GM12873 (cell line): ENCODE measurements around the gene SOSTDC1.

Source experiments
- TF ChIP-seq, protein P1 (sequence below): IDR thresholded peaks from 2 replicates; pipeline ENCODE4 v1.5.1; 2012; ENCODE audit warnings: low read depth, mild to moderate bottlenecking, moderate library complexity, low read length, control low read depth; ENCODE audit not compliant: insufficient read depth; ENCODE audit errors: missing control alignments

Gene SOSTDC1

DNA sequence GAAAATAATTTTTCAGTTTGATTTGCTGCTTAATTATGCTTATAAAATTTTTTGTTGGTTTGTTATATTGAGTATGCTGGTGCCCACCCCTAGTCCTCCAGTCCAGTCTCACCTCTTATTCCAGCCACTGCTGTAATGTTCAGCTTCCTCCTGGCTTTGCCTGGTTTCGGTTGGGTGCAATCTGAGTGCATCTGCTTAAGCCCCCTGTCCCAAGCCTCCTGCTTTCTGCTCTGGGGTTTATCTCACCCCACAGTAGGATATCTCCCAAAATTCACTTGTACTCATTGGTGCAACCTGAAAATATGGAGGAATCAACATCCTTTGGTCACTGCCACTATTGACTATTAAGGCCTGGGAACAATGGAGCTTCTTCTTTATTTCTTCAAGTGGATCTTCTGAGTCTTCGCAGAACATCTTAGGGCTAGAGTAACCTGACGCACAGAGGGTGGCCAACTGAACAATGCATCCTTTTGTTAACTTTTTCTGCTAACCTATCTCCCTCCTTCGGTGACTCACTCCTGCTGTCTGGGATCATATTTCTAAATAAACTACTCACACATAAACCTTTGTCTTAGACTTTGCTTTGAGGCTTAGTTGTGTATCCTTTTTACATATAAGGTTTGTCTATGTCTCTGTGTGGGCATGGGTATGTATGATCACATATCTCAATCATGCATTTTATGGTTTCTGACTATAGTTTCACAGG is 19.1 kb upstream of the SOSTDC1 start:
- TF ChIP-seq, protein P1, sequence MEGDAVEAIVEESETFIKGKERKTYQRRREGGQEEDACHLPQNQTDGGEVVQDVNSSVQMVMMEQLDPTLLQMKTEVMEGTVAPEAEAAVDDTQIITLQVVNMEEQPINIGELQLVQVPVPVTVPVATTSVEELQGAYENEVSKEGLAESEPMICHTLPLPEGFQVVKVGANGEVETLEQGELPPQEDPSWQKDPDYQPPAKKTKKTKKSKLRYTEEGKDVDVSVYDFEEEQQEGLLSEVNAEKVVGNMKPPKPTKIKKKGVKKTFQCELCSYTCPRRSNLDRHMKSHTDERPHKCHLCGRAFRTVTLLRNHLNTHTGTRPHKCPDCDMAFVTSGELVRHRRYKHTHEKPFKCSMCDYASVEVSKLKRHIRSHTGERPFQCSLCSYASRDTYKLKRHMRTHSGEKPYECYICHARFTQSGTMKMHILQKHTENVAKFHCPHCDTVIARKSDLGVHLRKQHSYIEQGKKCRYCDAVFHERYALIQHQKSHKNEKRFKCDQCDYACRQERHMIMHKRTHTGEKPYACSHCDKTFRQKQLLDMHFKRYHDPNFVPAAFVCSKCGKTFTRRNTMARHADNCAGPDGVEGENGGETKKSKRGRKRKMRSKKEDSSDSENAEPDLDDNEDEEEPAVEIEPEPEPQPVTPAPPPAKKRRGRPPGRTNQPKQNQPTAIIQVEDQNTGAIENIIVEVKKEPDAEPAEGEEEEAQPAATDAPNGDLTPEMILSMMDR = no peak

DNA sequence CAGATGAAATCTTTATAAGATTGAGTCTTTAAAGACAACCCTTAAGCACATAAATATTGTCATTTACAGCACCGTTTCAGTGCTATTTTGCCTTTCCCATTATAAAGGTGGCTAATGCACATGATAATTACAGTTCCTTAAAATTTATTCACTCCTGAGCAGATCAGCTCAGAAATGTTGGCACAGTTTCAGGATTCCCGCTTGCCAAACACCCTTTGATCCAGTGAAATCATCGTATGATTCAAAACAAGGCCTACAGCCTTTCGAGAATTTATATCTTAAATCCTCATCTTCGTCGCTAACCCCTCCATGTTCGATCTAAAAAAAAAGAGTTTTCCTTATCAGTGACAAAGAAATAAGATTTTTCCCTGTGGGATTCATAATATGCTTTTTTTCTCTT is 14.1 kb upstream of the SOSTDC1 start:
- TF ChIP-seq, protein P1 = no peak

DNA sequence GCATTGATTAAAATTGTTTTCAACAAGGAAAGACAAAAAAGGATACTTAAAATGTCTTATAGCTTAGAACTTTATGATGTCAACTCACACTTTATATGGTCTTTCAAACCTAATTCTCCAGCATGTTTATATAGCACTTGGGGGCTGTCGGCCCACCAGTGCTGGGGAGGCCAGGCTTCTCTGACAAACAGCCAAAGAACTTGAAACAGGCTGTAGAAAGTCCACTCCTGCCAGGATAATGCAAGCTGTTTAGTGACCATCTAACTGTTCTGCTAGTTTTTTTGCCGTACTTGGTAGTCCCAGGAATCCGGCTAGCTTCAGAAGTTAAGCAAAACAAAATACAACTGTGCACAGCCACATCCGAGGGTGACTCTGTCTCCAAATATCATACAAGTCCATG is 13.6 kb upstream of the SOSTDC1 start:
- TF ChIP-seq, protein P1 = no peak

DNA sequence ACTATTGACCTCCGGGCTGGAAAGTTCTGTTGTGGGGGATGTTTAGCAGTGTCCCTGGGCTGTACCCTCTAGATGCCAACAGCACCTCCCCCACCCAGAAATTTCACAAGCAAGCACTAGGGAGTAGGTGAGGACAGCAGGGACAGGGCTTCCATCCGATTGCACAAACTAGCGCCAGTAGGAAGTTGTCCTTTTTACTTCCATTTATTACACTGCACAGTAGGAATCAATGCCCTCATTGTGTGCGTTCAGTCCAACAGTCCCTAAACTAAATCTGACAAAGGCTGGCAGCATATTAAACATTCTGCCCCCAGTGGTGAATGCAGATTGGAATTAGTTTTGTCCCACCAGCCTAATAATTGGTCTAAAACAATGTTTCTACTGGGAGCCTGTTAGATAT is 6.4 kb upstream of the SOSTDC1 start:
- TF ChIP-seq, protein P1 = no peak

DNA sequence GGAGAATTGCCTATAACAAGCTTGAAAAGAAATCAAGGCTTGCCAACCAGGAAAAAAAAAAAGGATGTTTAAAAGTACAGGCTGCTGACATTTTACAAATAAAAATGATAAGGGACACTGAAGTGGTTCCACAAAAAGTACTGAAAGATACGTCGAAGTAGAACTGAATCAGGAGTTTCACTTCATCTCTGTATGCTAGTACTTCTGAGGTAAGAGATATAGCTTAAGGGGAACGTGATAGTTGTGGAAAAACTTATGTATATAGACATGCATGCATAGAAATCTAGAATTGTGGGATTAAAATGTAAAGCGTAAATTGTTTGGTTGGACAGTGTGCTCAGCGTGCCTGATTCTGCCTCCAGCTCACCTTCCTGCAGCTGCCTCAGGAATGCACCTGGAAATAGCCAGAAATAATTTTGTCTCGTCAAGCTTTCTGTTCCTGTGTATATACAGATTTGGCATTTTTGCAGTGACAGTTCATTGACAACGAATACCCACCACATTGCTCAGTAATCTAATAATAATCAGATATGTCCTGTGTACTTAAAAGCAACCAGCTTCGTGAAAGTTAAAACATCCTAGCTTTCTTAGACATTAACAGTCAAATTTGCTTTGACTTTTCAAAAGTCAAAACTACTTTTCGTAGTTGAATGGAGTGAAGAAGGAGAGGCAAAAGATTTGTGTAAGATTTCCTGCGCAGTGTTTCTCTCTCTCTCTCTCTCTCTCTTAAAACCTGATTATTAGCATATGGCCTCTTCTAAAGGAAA is 1.4 kb downstream of the SOSTDC1 start:
- TF ChIP-seq, protein P1 = no peak

DNA sequence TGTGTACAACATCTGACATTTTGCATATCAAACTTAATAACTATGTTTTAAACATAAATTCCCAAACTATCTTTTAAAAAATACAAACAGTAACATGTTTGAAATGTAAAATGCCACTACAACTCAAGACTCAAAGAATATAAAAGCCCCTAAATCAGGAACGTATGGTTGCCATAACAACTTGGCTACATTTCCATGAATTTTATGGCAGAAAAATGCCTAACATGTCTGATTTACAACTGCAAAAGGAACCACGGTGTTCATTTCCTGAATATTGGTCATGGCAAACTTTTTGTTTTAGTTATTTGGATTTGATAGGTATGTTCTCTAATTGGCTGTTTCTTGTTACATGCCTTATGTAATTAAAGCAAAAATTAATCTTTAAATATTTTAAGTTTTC is 2.0 kb downstream of the SOSTDC1 start:
- TF ChIP-seq, protein P1 = no peak

DNA sequence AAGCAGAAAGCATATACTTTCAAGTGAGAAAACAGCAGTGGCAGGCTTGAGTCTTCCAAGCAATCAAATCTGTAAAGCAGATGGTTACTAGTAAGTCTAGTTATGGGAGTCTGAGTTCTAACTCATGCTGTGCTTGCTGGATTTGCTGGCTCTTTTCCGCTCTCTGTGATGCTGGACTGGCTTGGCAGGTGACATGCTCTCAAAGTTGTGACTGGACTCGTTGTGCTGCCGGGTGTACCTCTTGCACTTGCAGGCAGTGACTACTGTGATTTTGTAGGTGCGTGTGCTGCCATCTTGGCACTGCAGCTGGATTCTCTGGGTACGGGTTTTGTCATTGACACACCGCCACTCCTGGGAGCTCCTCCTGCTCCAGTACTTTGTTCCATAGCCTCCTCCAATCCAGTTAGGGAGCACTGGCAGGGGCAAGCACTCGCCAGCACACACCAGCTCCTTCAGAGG is 3.1 kb downstream of the SOSTDC1 start:
- TF ChIP-seq, protein P1 = no peak
